GM08714 (cell line): ENCODE data around the gene DAB1.

ENCODE experiments used
- H3K4me3 ChIP-seq: fragments of 200-500 bp; sonication (Bioruptor generic); 2 replicates; pipeline ENCODE4 v1.5.1; 2014; ENCODE audit warnings: mild to moderate bottlenecking, low read length, inconsistent platforms
- ZNF274 ChIP-seq: IDR thresholded peaks from 2 replicates; pipeline ENCODE4 v1.6.1; 2012; ENCODE audit warnings: mild to moderate bottlenecking, low read depth, low read length

Gene DAB1

GRCh38 chr1:57131257-57131656 lies 292.6 kb downstream of the DAB1 start:
- no peak overlapping the region for H3K4me3 ChIP-seq
- TF ChIP-seq ZNF274 = no peak

DNA sequence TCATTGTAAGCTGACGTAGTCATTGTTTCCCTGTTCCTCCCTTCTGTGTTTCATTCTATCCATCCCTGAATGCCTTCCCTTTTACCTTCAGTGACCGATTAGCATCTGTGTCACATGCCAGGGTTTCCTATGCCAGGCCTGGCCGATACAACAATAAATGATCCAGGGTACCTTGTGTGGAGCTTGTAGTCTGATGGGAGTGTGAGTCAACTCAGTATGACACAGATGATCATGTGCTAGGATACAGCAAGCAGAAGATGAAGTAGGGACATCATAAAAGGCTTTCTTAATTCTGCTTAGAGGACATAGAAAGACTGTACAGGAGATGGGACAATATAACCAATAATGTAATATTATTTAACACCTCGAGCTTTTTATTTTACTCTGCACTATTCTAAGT lies 294.0 kb downstream of the DAB1 start:
- TF ChIP-seq ZNF274 = no peak
- no peak overlapping the region for H3K4me3 ChIP-seq

DNA sequence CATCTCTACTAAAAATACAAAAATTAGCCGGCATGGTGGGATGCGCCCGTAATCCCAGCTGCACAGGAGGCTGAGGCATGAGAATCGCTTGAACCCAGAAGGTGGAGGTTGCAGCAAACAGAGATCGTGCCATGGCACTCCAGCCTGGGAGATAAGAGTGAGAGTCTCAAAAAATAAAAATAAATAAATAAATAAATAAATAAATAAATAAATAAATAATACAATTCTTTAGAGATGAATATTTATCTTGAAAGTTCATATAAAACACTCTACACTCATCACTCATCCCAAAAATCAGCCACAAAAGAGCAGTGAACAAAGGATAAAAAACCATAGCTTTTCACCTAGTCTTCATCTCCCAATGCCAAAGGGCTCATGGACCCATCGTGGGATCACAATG lies 295.9 kb downstream of the DAB1 start:
- no peak overlapping the region for H3K4me3 ChIP-seq
- TF ChIP-seq ZNF274 = no peak

DNA sequence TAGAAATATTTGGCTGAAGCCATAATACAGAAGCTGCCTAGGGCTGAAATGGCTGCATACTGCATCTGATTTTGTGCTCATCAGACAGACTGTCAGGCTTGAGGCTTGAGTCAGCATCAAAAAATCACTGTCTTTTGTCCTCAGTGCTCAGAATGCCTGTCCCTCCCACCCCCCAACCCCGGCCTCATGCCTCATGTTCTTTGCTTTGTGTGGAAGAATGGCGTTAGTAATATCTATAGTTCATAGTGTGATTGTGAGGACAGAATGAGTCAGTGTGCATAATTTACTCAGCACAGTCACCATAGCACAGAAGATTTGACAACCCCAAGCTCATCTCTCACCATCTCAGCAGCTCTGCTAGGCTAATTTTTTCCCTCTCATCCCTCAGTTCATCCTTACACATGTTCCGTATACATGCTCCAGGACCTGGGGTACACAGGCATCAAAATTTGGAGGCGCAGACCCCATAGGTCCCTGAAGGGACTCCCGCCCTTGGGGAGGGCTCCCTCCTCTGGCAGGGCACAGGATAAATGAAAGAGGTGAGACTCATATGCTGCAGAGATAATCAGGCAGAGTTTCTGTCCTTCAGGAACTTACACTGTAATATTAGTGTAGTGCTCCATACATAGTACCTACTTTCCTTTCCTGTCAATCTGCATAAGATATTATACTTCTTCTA lies 299.0 kb downstream of the DAB1 start:
- TF ChIP-seq ZNF274 = no peak
- no peak overlapping the region for H3K4me3 ChIP-seq

GRCh38 chr1:57124170-57124569 lies 299.7 kb downstream of the DAB1 start:
- no peak overlapping the region for H3K4me3 ChIP-seq
- TF ChIP-seq ZNF274 = no peak

GRCh38 chr1:57122031-57122430 lies 301.8 kb downstream of the DAB1 start:
- no peak for TF ChIP-seq ZNF274
- no peak overlapping the region for H3K4me3 ChIP-seq

DNA sequence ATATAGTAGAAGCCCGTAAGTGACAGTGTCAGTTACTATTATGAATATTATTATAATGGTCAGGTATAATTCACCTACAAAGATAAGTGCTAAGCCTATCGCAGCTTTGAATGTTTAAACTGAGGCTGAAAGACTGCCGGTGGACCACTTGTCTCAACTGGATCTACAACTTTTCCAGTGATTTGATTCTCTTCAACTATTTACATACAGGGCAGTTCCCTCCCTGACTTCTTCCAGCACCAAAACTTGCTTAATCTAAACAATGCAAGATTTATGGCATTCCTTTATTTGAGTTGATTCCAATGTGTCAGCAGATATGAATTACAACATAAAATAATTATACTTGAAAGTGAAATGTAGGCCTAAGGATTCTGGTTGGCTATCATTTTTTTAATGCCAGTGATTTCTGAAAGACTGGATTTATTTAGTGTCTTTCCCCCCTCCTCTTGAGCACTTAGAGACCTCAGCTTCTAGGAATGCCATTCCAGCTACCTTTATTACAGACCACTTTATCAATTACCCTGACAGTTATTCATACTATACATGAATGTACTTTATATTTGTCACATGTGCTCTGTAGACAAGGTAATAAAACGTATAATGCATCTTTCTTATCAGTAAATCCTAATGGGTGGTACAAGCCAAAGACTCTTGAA lies 304.8 kb downstream of the DAB1 start:
- no peak overlapping the region for H3K4me3 ChIP-seq
- no peak for TF ChIP-seq ZNF274

GRCh38 chr1:57117753-57118152 lies 306.1 kb downstream of the DAB1 start:
- TF ChIP-seq ZNF274 = no peak
- no peak overlapping the region for H3K4me3 ChIP-seq

DNA sequence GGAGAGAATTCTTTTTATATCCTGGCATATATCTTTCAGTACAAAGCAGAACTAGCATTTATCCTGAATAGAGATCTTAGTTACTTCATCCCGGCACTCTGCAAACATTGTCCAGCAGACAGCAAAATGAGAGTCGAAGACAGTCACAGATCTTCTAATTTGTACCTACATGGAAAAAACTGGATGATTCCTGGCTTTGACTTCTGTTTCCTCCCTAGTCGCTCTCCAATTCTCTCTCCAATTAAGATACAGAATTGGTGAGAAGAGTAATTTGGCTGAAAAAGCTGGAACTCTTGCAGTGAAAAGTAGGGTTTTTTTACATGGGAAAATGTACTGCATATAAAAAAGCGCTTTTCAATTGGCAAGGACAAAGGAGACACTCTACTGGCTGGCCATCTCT lies 307.0 kb downstream of the DAB1 start:
- no peak for TF ChIP-seq ZNF274
- no peak overlapping the region for H3K4me3 ChIP-seq

GRCh38 chr1:57115030-57115614 lies 308.7 kb downstream of the DAB1 start:
- H3K4me3 ChIP-seq = no peak overlapping the region
- TF ChIP-seq ZNF274 = no peak

GRCh38 chr1:57112148-57112547 lies 311.7 kb downstream of the DAB1 start:
- TF ChIP-seq ZNF274 = no peak
- no peak overlapping the region for H3K4me3 ChIP-seq

DNA sequence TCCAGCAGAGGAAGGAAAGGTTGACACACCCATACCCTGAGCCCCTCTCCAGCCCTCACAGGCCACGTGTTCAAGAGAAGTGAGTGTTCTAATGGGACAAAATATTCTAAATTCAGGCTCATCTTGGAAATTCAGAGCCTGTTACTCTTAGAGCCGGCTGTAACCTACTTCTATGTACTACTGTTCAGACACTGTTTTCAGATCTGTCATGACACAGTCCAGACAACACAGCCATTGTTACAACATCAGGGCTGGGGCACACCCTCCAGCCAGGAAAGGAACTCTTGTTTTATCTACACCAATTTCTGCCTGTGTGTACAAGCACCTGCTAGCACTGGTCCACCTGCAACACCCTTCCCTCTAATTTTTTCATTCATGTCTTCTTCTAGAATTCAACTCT lies 312.7 kb downstream of the DAB1 start:
- no peak for TF ChIP-seq ZNF274
- no peak overlapping the region for H3K4me3 ChIP-seq

- no peak for TF ChIP-seq ZNF274
- H3K4me3 ChIP-seq = no peak overlapping the region
Measured at GRCh38 chr1:57109883-57110282, 314.0 kb downstream of the DAB1 start.

GRCh38 chr1:57109247-57109646 lies 314.6 kb downstream of the DAB1 start:
- TF ChIP-seq ZNF274 = no peak

DNA sequence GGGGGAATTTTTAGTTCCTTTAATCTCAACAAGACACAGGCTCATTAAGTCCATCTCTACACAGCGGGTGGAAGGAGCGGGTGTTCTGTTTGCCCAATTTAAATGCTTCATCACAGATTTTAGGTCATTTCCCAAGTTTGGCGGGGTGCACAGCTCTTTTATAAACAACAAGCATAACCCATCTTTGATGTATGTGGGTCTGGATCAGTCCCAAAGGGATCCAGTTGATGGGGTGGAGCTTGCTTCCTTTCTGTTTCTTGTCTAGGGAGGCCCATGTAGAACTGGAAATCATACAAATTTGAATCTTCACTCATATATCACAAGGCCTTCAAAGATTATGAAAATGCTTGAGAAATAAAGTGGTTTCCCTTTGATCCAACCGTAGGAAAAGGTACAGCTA lies 317.6 kb downstream of the DAB1 start:
- no peak overlapping the region for H3K4me3 ChIP-seq
- TF ChIP-seq ZNF274 = no peak

More at GRCh38 chr1:57109247-57109646, 314.6 kb downstream of the DAB1 start:
- no peak overlapping the region for H3K4me3 ChIP-seq

GRCh38 chr1:57102561-57103326 lies 321.1 kb downstream of the DAB1 start:
- no peak for TF ChIP-seq ZNF274
- H3K4me3 ChIP-seq = no peak overlapping the region
